M059J (cell line): ENCODE measurements around the gene APLP1. TPM values are rescaled to one million over a fixed set of nuclear protein-coding genes. Genes with fewer than 3 reads are reported as not detected.
"Not testable (repeated sequence)": the region's sequence is repeated elsewhere in the genome, so short reads cannot be mapped to it uniquely, and the experiment has no call there.

Experiments
- DNase-seq: peaks from one replicate; pipeline ENCODE4 v3.0.0-alpha.2; 2012; ENCODE audit warnings: low read depth
- total RNA-seq: library from RNA; depleted of rRNA; stranded (reverse); fragments of >200 nt; shearing (Covaris generic); gene quantifications from 2 replicates; pipeline ENCODE4 v1.2.3, GENCODE V29; 2014

APLP1 gene
- total RNA-seq, 1 experiment from 2014 or later = 51.5 TPM

GRCh38 chr19:35852029-35852780 is 16.2 kb upstream of the APLP1 start, which contains the start of gene NPHS1:
NPHS1 (minus strand) TSS chr19:35852504; CDS start chr19:35851837, 667 bp downstream.
- no peak for DNase-seq

GRCh38 chr19:35853038-35853756 is 15.2 kb upstream of the APLP1 start:
- no peak for DNase-seq

- DNase-seq = no peak
Observed at GRCh38 chr19:35856546-35857149, 11.7 kb upstream of the APLP1 start, which contains the start of gene KIRREL2. KIRREL2 (plus strand) TSS chr19:35856911; CDS start chr19:35857120, 209 bp downstream.

GRCh38 chr19:35858311-35858710 is 10.1 kb upstream of the APLP1 start:
- DNase-seq = no peak

- no peak for DNase-seq
Observed at GRCh38 chr19:35859414-35859813, 9.0 kb upstream of the APLP1 start.

GRCh38 chr19:35860436-35860817 is 7.9 kb upstream of the APLP1 start:
- no peak for DNase-seq

- DNase-seq = no peak
Observed at GRCh38 chr19:35860818-35861639, 7.3 kb upstream of the APLP1 start.

GRCh38 chr19:35861640-35862160 is 6.7 kb upstream of the APLP1 start:
- DNase-seq = no peak

- no peak for DNase-seq
Observed at GRCh38 chr19:35862528-35862927, 5.8 kb upstream of the APLP1 start.

- no peak for DNase-seq
Observed at GRCh38 chr19:35863018-35863417, 5.4 kb upstream of the APLP1 start.

- no peak for DNase-seq
Observed at GRCh38 chr19:35868823-35869326, 501 bp downstream of the APLP1 start.

- peak; percentile 49 for DNase-seq
Observed at GRCh38 chr19:35869327-35870123, 1.2 kb downstream of the APLP1 start.

- DNase-seq = not testable (repeated sequence)
Observed at GRCh38 chr19:35870124-35870736, 1.9 kb downstream of the APLP1 start.

GRCh38 chr19:35870798-35871197 is 2.4 kb downstream of the APLP1 start:
- DNase-seq = no peak

- no peak for DNase-seq
Observed at GRCh38 chr19:35871611-35872010, 3.2 kb downstream of the APLP1 start.

GRCh38 chr19:35872180-35872579 is 3.8 kb downstream of the APLP1 start:
- peak; percentile 12 for DNase-seq

GRCh38 chr19:35874392-35874930 is 6.1 kb downstream of the APLP1 start:
- no peak for DNase-seq

- DNase-seq = no peak
Observed at GRCh38 chr19:35879068-35879467, 10.7 kb downstream of the APLP1 start.

- DNase-seq = peak; percentile 90
Observed at GRCh38 chr19:35879770-35880317, 11.5 kb downstream of the APLP1 start.
